G401 (cell line): ENCODE results near the gene ZNF579. TPM values are rescaled to one million over a fixed set of nuclear protein-coding genes. Genes with fewer than 3 reads are reported as not detected.
A peak's percentile ranks its signal among the peaks of the same experiment; 100 is the strongest.

Experiments
- DNase-seq: peaks from one replicate; pipeline ENCODE4 v3.0.0-alpha.2; 2015; ENCODE audit warnings: low spot score
- in situ Hi-C: cut with HindIII; loops from 2 replicates; pipeline ENCODE4 v1.10.0; 2016; ENCODE audit warnings: low sequenced_read_pairs, mixed read lengths
- total RNA-seq: library from RNA; depleted of rRNA; stranded (reverse); fragments of >200 nt; shearing (Covaris generic); gene quantifications from 2 replicates; pipeline ENCODE4 v1.2.3, GENCODE V29; 2014; rRNA removed

Gene ZNF579
- 10.0 and 16.2 TPM in 2 replicates for total RNA-seq

GRCh38 chr19:55580628-55581144, at the start of gene ZNF579:
TSS of gene ZNF579 (minus strand) at chr19:55580848. CDS start at chr19:55579639, 1,209 bp downstream.
- in situ Hi-C loops, result no loop called here
- DNase-seq, result peak; percentile 93

- no peak for DNase-seq
- in situ Hi-C loops, result no loop called here
Observed at GRCh38 chr19:55626350-55626749, 45.7 kb upstream of the ZNF579 start.

- in situ Hi-C loops, result no loop called here
- no peak for DNase-seq
Observed at GRCh38 chr19:55625004-55625326, 44.3 kb upstream of the ZNF579 start.

GRCh38 chr19:55624109-55625003, 43.7 kb upstream of the ZNF579 start, which contains the start of gene ZNF784:
TSS of gene ZNF784 (minus strand) at chr19:55624566. CDS start at chr19:55624561, 5 bp downstream.
- peak; percentile 94 for DNase-seq
- in situ Hi-C loops, result loop anchor here (5.0 kb wide), 1 partner anchor 112 kb away; no protein-coding TSS in a partner anchor

- in situ Hi-C loops, result loop anchor here (5.0 kb wide), 1 partner anchor 111 kb away; no protein-coding TSS in a partner anchor
- no peak for DNase-seq
Observed at GRCh38 chr19:55623561-55623960, 42.9 kb upstream of the ZNF579 start.

GRCh38 chr19:55623130-55623529, 42.5 kb upstream of the ZNF579 start:
- no peak for DNase-seq
- in situ Hi-C loops, result loop anchor here (5.0 kb wide), 1 partner anchor 111 kb away; no protein-coding TSS in a partner anchor

GRCh38 chr19:55622242-55622969, 41.8 kb upstream of the ZNF579 start:
- in situ Hi-C loops, result loop anchor here (5.0 kb wide), 1 partner anchor 110 kb away; no protein-coding TSS in a partner anchor
- DNase-seq, result peak; percentile 39

GRCh38 chr19:55621673-55622231, 41.1 kb upstream of the ZNF579 start:
- in situ Hi-C loops, result loop anchor here (5.0 kb wide), 1 partner anchor 109 kb away; no protein-coding TSS in a partner anchor
- no peak for DNase-seq

GRCh38 chr19:55621205-55621672, 40.6 kb upstream of the ZNF579 start:
- in situ Hi-C loops, result loop anchor here (5.0 kb wide), 1 partner anchor 109 kb away; no protein-coding TSS in a partner anchor

GRCh38 chr19:55620410-55621204, 40.0 kb upstream of the ZNF579 start:
- in situ Hi-C loops, result loop anchor here (5.0 kb wide), 1 partner anchor 108 kb away; no protein-coding TSS in a partner anchor
- DNase-seq, result no peak

More at GRCh38 chr19:55621205-55621672, 40.6 kb upstream of the ZNF579 start:
- no peak for DNase-seq

GRCh38 chr19:55619286-55619685, 38.6 kb upstream of the ZNF579 start:
- DNase-seq, result no peak
- in situ Hi-C loops, result no loop called here

GRCh38 chr19:55618426-55618825, 37.8 kb upstream of the ZNF579 start:
- no peak for DNase-seq
- in situ Hi-C loops, result no loop called here

- DNase-seq, result no peak
- in situ Hi-C loops, result no loop called here
Observed at GRCh38 chr19:55617426-55617825, 36.8 kb upstream of the ZNF579 start.

- in situ Hi-C loops, result no loop called here
- DNase-seq, result no peak
Observed at GRCh38 chr19:55616395-55616875, 35.8 kb upstream of the ZNF579 start.

- in situ Hi-C loops, result no loop called here
- DNase-seq, result no peak
Observed at GRCh38 chr19:55615543-55616394, 35.1 kb upstream of the ZNF579 start.

- no peak for DNase-seq
- in situ Hi-C loops, result no loop called here
Observed at GRCh38 chr19:55614711-55615542, 34.3 kb upstream of the ZNF579 start.
